ENCODE measurements around the gene MR1.

MR1 gene

GRCh38 chr1:181033799-181034451 lies at the start of gene MR1:
MR1 (plus strand) TSS chr1:181033983; CDS start chr1:181034008, 25 bp downstream.
- Histone ChIP-seq H3K4me1 (ENCODE audit: control insufficient read depth, insufficient read depth, low read length) (no peaks in the 10 kb centered on the region), H3K27me3 (ENCODE audit: control insufficient read depth, insufficient read depth, low read length) (no peaks in the 10 kb centered on the region), H3K9ac (ENCODE audit: low read depth, low read length) (no peak within 1 kb of the TSS), H3K36me3 (ENCODE audit: control insufficient read depth, insufficient read depth, low read length) (no peaks in the 10 kb centered on the region), H3K4me3 (ENCODE audit: low read depth, low read length) (no peak within 1 kb of the TSS), H3K9me3 (ENCODE audit: control insufficient read depth, insufficient read depth, low read length) (no peaks in the 10 kb centered on the region)

DNA sequence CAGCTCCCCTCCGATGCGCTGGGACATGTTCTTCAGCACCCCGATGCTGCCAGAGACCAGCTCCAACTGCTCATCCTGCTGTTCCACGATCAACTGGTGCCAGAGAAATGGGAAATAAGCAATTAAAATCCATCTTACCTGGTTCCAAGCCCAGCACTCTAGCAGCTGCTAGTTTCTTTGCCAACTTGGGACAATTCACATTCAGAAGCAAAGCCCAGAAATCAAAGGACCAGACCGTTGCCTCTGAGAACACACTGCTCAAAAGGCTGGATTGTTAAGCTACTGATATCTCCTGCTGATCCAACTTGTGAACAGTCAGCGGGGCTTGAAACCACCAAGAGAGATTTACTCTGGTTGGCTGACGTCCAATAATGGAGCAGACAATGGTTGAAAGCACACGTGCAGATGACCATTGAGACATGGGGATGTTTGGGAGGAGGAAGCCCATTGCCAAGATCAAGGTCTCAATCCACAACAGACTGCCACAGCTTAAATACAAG lies 45.5 kb upstream of the MR1 start:
- Histone ChIP-seq H3K4me3 (ENCODE audit: low read depth, low read length) (no peak overlapping the region), H3K36me3 (ENCODE audit: control insufficient read depth, insufficient read depth, low read length) (peaks cover 15% of the 10 kb centered on the region), H3K9me3 (ENCODE audit: control insufficient read depth, insufficient read depth, low read length) (no peaks in the 10 kb centered on the region), H3K9ac (ENCODE audit: low read depth, low read length) (no peak overlapping the region), H3K27me3 (ENCODE audit: control insufficient read depth, insufficient read depth, low read length) (no peaks in the 10 kb centered on the region), H3K4me1 (ENCODE audit: control insufficient read depth, insufficient read depth, low read length) (no peaks in the 10 kb centered on the region)

- no peak overlapping the region for H3K9ac ChIP-seq (ENCODE audit: low read depth, low read length)
- peaks cover 7% of the 10 kb centered on the region for H3K36me3 ChIP-seq (ENCODE audit: control insufficient read depth, insufficient read depth, low read length)
- no peak overlapping the region for H3K4me3 ChIP-seq (ENCODE audit: low read depth, low read length)
- no peaks in the 10 kb centered on the region for H3K4me1 ChIP-seq (ENCODE audit: control insufficient read depth, insufficient read depth, low read length)
- H3K9me3 ChIP-seq (ENCODE audit: control insufficient read depth, insufficient read depth, low read length): no peaks in the 10 kb centered on the region
- H3K27me3 ChIP-seq (ENCODE audit: control insufficient read depth, insufficient read depth, low read length): no peaks in the 10 kb centered on the region
These were observed 39.5 kb upstream of the MR1 start for GRCh38 chr1:180994262-180994661.

DNA sequence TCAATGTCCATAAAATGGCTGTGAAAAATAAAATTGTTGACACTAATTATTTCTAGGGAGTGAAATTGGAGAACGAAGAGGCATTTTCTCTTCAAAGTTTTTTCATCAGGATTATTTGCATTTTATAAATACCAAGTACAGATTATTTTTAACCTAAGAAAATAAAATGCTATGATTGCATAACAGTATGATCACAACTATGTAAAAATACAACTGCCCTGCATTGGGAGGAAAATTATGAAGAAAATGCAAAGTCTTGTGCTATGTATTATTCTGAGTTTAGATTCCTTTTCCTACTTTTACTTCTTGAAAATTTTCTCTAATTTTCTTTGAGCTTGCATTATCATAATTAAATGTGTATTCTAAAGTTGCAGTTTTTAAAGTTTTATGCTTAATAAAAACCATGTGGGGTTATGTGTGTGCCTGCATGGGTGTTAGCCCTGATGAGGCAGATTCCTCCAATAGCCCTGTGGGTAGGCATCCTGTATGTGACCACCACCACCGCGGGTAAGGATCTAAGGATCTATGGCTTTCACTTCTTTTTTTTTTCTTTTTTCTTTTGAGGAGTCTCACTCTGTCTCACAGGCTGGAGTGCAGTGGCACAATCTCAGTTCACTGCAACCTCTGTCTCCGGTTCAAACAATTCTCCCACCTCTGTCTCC lies 35.8 kb upstream of the MR1 start:
- H3K9me3 ChIP-seq (ENCODE audit: control insufficient read depth, insufficient read depth, low read length): no peaks in the 10 kb centered on the region
- no peak overlapping the region for H3K9ac ChIP-seq (ENCODE audit: low read depth, low read length)
- H3K4me1 ChIP-seq (ENCODE audit: control insufficient read depth, insufficient read depth, low read length): no peaks in the 10 kb centered on the region
- H3K27me3 ChIP-seq (ENCODE audit: control insufficient read depth, insufficient read depth, low read length): no peaks in the 10 kb centered on the region
- H3K4me3 ChIP-seq (ENCODE audit: low read depth, low read length): no peak overlapping the region
- H3K36me3 ChIP-seq (ENCODE audit: control insufficient read depth, insufficient read depth, low read length): no peaks in the 10 kb centered on the region

- Histone ChIP-seq H3K36me3 (ENCODE audit: control insufficient read depth, insufficient read depth, low read length) (peaks cover 6% of the 10 kb centered on the region), H3K4me3 (ENCODE audit: low read depth, low read length) (no peak overlapping the region), H3K27me3 (ENCODE audit: control insufficient read depth, insufficient read depth, low read length) (no peaks in the 10 kb centered on the region), H3K4me1 (ENCODE audit: control insufficient read depth, insufficient read depth, low read length) (no peaks in the 10 kb centered on the region), H3K9me3 (ENCODE audit: control insufficient read depth, insufficient read depth, low read length) (no peaks in the 10 kb centered on the region), H3K9ac (ENCODE audit: low read depth, low read length) (no peak overlapping the region)
These were observed 32.5 kb upstream of the MR1 start for GRCh38 chr1:181001091-181001780.

DNA sequence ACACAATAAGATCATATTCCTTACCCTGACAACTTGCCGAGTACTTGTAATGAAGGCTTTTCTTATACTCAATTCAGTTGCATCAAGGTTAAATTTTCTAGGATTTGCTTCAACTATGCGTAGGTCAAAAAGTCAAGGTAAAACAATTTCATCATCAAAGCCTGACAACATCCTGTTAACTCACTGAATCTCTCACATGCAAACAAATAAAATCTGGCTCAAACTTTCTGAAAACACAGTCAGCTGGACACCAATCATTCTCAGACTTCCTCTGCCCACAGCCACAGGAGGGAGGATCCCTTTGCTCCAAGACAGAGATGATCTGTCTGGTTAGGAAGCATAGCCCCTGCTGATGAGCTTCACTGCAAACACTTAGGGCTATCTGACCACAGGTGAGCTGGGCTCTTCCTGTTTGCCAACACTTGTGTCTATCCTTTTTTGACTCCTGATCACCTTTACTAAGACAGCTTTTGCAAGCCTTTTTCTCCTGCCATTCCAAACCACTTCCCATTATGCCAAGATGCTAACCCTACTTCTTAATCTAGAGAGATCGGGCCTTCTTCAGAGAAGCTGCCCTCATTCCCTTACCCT lies 31.1 kb upstream of the MR1 start:
- Histone ChIP-seq H3K36me3 (ENCODE audit: control insufficient read depth, insufficient read depth, low read length) (peaks cover 6% of the 10 kb centered on the region), H3K4me3 (ENCODE audit: low read depth, low read length) (no peak overlapping the region), H3K4me1 (ENCODE audit: control insufficient read depth, insufficient read depth, low read length) (no peaks in the 10 kb centered on the region), H3K9me3 (ENCODE audit: control insufficient read depth, insufficient read depth, low read length) (no peaks in the 10 kb centered on the region), H3K9ac (ENCODE audit: low read depth, low read length) (no peak overlapping the region), H3K27me3 (ENCODE audit: control insufficient read depth, insufficient read depth, low read length) (no peaks in the 10 kb centered on the region)

- Histone ChIP-seq H3K4me1 (ENCODE audit: control insufficient read depth, insufficient read depth, low read length) (no peaks in the 10 kb centered on the region), H3K9ac (ENCODE audit: low read depth, low read length) (no peak overlapping the region), H3K9me3 (ENCODE audit: control insufficient read depth, insufficient read depth, low read length) (no peaks in the 10 kb centered on the region), H3K4me3 (ENCODE audit: low read depth, low read length) (no peak overlapping the region), H3K36me3 (ENCODE audit: control insufficient read depth, insufficient read depth, low read length) (no peaks in the 10 kb centered on the region), H3K27me3 (ENCODE audit: control insufficient read depth, insufficient read depth, low read length) (no peaks in the 10 kb centered on the region)
These were observed 23.0 kb upstream of the MR1 start for GRCh38 chr1:181010789-181011188.

DNA sequence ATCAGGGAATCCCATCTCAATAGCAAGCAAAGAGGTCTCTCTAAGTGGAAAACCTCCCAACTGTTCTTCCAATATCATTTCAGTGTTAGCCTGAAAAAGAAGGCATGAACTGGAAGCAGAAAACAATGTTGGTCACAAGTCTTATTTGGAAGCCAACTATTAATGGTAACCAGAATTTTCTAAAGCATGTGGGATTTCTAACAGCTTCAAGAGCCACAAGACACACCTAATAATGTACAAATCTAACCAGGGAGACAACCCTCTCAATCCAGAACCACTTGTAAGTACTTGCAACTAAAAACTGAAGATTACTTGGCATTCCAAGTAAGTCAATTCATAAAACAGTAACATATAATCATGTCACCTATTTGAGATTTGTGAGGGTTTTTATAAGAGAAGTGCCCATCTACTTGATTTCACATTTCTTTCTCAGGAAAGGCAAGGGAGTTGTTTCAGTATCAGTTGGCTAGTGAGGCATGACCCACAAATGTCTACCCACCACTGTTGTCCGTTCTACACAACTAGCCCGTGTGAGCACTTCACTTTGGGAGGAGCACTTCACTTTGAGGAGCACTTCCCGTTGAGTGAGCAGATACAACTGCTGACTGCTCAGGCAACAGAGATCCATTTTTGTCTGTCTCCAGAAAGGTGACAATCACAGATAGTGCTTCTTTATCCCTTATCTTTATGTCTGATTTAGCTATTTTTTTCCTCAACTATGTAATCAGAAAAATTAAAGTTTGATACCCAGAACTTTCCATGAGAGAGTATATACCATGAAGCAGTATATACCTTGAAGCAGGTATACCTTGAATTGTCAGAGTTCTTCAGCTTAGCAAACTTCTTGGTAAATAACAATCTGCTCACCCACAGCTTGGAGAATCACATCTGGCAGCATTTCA lies 22.2 kb upstream of the MR1 start:
- Histone ChIP-seq H3K36me3 (ENCODE audit: control insufficient read depth, insufficient read depth, low read length) (no peaks in the 10 kb centered on the region), H3K9ac (ENCODE audit: low read depth, low read length) (no peak overlapping the region), H3K9me3 (ENCODE audit: control insufficient read depth, insufficient read depth, low read length) (no peaks in the 10 kb centered on the region), H3K27me3 (ENCODE audit: control insufficient read depth, insufficient read depth, low read length) (no peaks in the 10 kb centered on the region), H3K4me3 (ENCODE audit: low read depth, low read length) (no peak overlapping the region), H3K4me1 (ENCODE audit: control insufficient read depth, insufficient read depth, low read length) (no peaks in the 10 kb centered on the region)

GRCh38 chr1:181012203-181012745 lies 21.5 kb upstream of the MR1 start:
- Histone ChIP-seq H3K4me1 (ENCODE audit: control insufficient read depth, insufficient read depth, low read length) (no peaks in the 10 kb centered on the region), H3K36me3 (ENCODE audit: control insufficient read depth, insufficient read depth, low read length) (no peaks in the 10 kb centered on the region), H3K27me3 (ENCODE audit: control insufficient read depth, insufficient read depth, low read length) (no peaks in the 10 kb centered on the region), H3K9me3 (ENCODE audit: control insufficient read depth, insufficient read depth, low read length) (no peaks in the 10 kb centered on the region), H3K4me3 (ENCODE audit: low read depth, low read length) (no peak overlapping the region), H3K9ac (ENCODE audit: low read depth, low read length) (no peak overlapping the region)

GRCh38 chr1:181013144-181013543 lies 20.6 kb upstream of the MR1 start:
- Histone ChIP-seq H3K27me3 (ENCODE audit: control insufficient read depth, insufficient read depth, low read length) (no peaks in the 10 kb centered on the region), H3K36me3 (ENCODE audit: control insufficient read depth, insufficient read depth, low read length) (no peaks in the 10 kb centered on the region), H3K9me3 (ENCODE audit: control insufficient read depth, insufficient read depth, low read length) (no peaks in the 10 kb centered on the region), H3K4me3 (ENCODE audit: low read depth, low read length) (no peak overlapping the region), H3K4me1 (ENCODE audit: control insufficient read depth, insufficient read depth, low read length) (no peaks in the 10 kb centered on the region), H3K9ac (ENCODE audit: low read depth, low read length) (no peak overlapping the region)

Data from iPS-15b (cell line).